GM12864 (cell line): ENCODE measurements around the gene GNAQ.

ENCODE experiments used
- DNase-seq: peaks from one replicate; pipeline ENCODE4 v3.0.0-alpha.2; 2011; ENCODE audit warnings: low read depth
- H3K4me3 ChIP-seq: 2 replicates; pipeline ENCODE4 v1.5.1; 2011; ENCODE audit warnings: mild to moderate bottlenecking, low read depth, low read length, control low read depth
- TF ChIP-seq, protein P1 (sequence below): IDR thresholded peaks from 2 replicates; pipeline ENCODE4 v1.5.1; 2011; ENCODE audit warnings: low read depth, mild to moderate bottlenecking, moderate library complexity, low read length, control low read depth, inconsistent platforms; ENCODE audit errors: missing control alignments

Gene GNAQ

GRCh38 chr9:77847626-77848025 is 184.0 kb downstream of the GNAQ start:
- TF ChIP-seq, protein P1, sequence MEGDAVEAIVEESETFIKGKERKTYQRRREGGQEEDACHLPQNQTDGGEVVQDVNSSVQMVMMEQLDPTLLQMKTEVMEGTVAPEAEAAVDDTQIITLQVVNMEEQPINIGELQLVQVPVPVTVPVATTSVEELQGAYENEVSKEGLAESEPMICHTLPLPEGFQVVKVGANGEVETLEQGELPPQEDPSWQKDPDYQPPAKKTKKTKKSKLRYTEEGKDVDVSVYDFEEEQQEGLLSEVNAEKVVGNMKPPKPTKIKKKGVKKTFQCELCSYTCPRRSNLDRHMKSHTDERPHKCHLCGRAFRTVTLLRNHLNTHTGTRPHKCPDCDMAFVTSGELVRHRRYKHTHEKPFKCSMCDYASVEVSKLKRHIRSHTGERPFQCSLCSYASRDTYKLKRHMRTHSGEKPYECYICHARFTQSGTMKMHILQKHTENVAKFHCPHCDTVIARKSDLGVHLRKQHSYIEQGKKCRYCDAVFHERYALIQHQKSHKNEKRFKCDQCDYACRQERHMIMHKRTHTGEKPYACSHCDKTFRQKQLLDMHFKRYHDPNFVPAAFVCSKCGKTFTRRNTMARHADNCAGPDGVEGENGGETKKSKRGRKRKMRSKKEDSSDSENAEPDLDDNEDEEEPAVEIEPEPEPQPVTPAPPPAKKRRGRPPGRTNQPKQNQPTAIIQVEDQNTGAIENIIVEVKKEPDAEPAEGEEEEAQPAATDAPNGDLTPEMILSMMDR, result no peak
- H3K4me3 ChIP-seq, result no peak overlapping the region
- no peak for DNase-seq

- no peak for DNase-seq
- TF ChIP-seq, protein P1, result no peak
- H3K4me3 ChIP-seq, result no peak overlapping the region
Measured at GRCh38 chr9:77847059-77847499, 184.5 kb downstream of the GNAQ start.

DNA sequence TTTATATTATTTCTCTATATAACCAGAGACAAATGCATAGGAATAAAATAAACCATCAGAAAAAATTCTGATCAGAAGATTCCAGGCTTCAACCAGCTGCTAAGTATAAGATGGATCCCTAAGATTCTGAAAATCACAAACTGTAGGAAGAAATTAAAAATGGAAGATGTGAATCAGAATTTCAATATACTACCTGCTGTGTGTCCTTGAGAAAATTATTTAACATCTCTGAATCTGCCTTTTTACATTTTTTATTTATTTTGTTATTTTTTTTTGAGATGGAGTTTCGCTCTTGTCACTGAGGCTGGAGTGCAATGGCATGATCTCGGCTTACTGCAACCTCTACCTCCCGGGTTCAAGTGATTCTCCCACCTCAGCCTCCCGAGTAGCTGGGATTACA is 187.2 kb downstream of the GNAQ start:
- TF ChIP-seq, protein P1, result no peak
- DNase-seq, result no peak
- no peak overlapping the region for H3K4me3 ChIP-seq

DNA sequence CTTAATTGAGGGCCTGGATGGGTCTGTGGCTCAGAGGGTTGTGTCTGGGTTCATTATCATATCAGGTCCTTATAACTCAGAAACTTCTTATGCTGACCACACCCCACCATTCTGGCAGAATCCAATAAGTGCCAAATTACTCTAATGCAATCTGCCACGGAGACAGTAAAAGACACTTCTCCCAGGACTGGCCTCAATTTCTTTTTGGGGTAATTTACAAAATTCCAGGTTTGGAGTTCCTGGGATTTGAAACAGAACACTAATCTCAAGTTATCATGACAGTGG is 187.8 kb downstream of the GNAQ start:
- TF ChIP-seq, protein P1, result no peak
- DNase-seq, result no peak
- H3K4me3 ChIP-seq, result no peak overlapping the region

DNA sequence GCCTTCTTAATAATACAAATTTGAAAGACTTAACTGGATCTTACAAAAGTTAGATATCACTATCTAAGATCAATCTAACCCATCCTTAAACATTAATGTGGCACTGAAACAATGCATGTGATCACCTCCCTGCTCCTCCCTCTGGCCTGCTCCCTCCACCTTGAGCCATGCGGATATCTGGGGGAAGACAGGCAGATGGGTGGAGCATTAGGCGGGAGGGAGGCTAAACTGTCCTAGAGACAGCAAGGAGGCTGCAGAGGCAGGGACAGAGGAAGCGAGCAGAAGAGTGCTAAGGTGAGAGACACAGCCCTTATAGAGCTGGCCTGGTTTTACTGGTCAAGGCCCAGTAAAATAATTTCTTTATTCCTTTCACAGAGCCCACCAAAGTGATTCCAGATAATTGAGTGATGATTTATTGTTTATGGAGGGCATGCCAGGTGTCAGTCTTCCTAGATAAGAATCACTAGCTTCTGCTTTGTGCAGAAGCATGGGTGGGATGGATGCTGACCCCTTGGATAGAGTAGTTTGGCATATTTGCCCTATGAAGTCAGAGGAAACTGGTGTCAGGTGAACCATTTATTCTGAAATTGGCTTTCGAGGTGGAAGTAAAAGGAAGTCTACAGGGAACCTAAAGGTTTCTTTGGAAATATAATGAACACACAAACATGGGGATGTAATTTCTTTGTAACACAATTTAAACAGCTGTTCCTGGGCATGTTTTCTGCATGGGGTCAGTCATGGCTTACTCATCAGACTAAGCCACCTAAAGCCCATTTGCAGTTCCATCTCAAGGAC is 188.3 kb downstream of the GNAQ start:
- no peak for DNase-seq
- TF ChIP-seq, protein P1, result no peak

GRCh38 chr9:77841739-77842386 is 189.7 kb downstream of the GNAQ start:
- no peak overlapping the region for H3K4me3 ChIP-seq
- TF ChIP-seq, protein P1, result no peak
- DNase-seq, result no peak

More for the DNA sequence above, 188.3 kb downstream of the GNAQ start:
- H3K4me3 ChIP-seq, result no peak overlapping the region
